HL-60 (cell line): ENCODE measurements around the gene GGPS1.

Experiments used
- DNase-seq, 2 experiments: peaks; one replicate each; pipeline ENCODE4 v3.0.0-alpha.2; 2010 to 2020; ENCODE audit warnings: low read depth in 1 of 2, low spot score in 1 of 2
- H3K27ac ChIP-seq: fragments of 250-450 bp; sonication (Bioruptor Pico); replicated peaks from 2 replicates; pipeline ENCODE4 v1.5.1; 2020; ENCODE audit warnings: mild to moderate bottlenecking, moderate library complexity
- H3K27me3 ChIP-seq: fragments of 250-450 bp; sonication (Bioruptor Pico); 2 replicates; pipeline ENCODE4 v1.5.1; 2021; ENCODE audit warnings: mild to moderate bottlenecking, moderate library complexity; ENCODE audit not compliant: insufficient read depth, poor library complexity, severe bottlenecking
- H3K4me3 ChIP-seq: replicated peaks from 2 replicates; pipeline ENCODE4 v1.5.1; 2011; ENCODE audit warnings: mild to moderate bottlenecking, control low read depth, low read length; ENCODE audit not compliant: insufficient read depth
- CTCF ChIP-seq: IDR thresholded peaks from one replicate; pipeline ENCODE4 v1.5.1; 2011; ENCODE audit warnings: low read length, control low read depth, inconsistent platforms; ENCODE audit not compliant: insufficient read depth
- GABPA ChIP-seq: IDR thresholded peaks from 2 replicates; pipeline ENCODE4 v1.6.1; 2012; ENCODE audit warnings: low read depth
- POLR2AphosphoS5 ChIP-seq: IDR thresholded peaks from 2 replicates; pipeline ENCODE4 v1.6.1; 2012; ENCODE audit warnings: low read depth
- REST ChIP-seq: IDR thresholded peaks from 2 replicates; pipeline ENCODE4 v1.6.1; 2012; ENCODE audit warnings: low read depth; ENCODE audit not compliant: insufficient replicate concordance
- SPI1 ChIP-seq: IDR thresholded peaks from 2 replicates; pipeline ENCODE4 v1.6.1; 2012; ENCODE audit warnings: low read depth, mild to moderate bottlenecking, borderline replicate concordance

GGPS1 gene

GRCh38 chr1:235287208-235287882, 41.0 kb upstream of the GGPS1 start:
- no peak overlapping the region for H3K27ac ChIP-seq
- DNase-seq, result no peak

GRCh38 chr1:235289859-235290739, 38.3 kb upstream of the GGPS1 start:
- no peak for TF ChIP-seq SPI1
- no peak for TF ChIP-seq POLR2AphosphoS5
- TF ChIP-seq REST, result no peak
- no peak for TF ChIP-seq CTCF
- no peak for TF ChIP-seq GABPA
- H3K27ac ChIP-seq, result no peak overlapping the region
- H3K4me3 ChIP-seq, result no peak overlapping the region
- H3K27me3 ChIP-seq, result no peaks in the 10 kb centered on the region
- no peak for DNase-seq

More at GRCh38 chr1:235287208-235287882, 41.0 kb upstream of the GGPS1 start:
- TF ChIP-seq GABPA (no peak), POLR2AphosphoS5 (no peak), SPI1 (no peak), CTCF (no peak), REST (no peak)
- Histone ChIP-seq H3K4me3 (no peak overlapping the region), H3K27me3 (no peaks in the 10 kb centered on the region)

- TF ChIP-seq SPI1 (no peak), CTCF (no peak), GABPA (no peak)
Measured at GRCh38 chr1:235290740-235291502, 37.4 kb upstream of the GGPS1 start.

More at GRCh38 chr1:235290740-235291502, 37.4 kb upstream of the GGPS1 start:
- H3K27ac ChIP-seq, result no peak overlapping the region
- no peaks in the 10 kb centered on the region for H3K27me3 ChIP-seq
- H3K4me3 ChIP-seq, result no peak overlapping the region
- DNase-seq, result no peak
